Measurements from ENCODE around the gene HEPN1. TPM values are rescaled to one million over a fixed set of nuclear protein-coding genes. Genes with fewer than 3 reads are reported as not detected.

Gene HEPN1
- total and polyA plus RNA-seq, 2 donors (not counting 3 experiments of a cell fraction or from before 2014, with no cell fraction given): not detected

GRCh38 chr11:124951341-124951740, 32.3 kb downstream of the HEPN1 start:
- dilution Hi-C loops (cut with MboI; ENCODE audit: extremely low pct_ligation_motif_present, low sequenced_read_pairs): no loop called here

GRCh38 chr11:124953753-124954589, 34.9 kb downstream of the HEPN1 start, which contains the start of gene CCDC15:
TSS of gene CCDC15 (plus strand) at chr11:124954202. CDS start at chr11:124954733, 531 bp downstream.
- CTCF ChIA-PET: interaction anchor here (1.0 to 3.8 kb wide), 12 partner anchors 12 to 188 kb away, joined by 3 to 40 read pairs (median 4); partner anchors contain the start of genes ROBO3 and ROBO4
- peak within 1 kb of the TSS; percentile 50 for H2AFZ ChIP-seq (ENCODE audit: low read depth, low read length)
- peak; percentile 13 for TF ChIP-seq FOS (IDR thresholded peaks at IDR 0.05; ENCODE audit: borderline replicate concordance, insufficient read depth, low read length)
- no peak for TF ChIP-seq EZH2 (IDR thresholded peaks at IDR 0.05; ENCODE audit: borderline replicate concordance, low read depth, low read length, severe bottlenecking)
- peak; percentile 85 for TF ChIP-seq POLR2AphosphoS5 (IDR thresholded peaks at IDR 0.05; ENCODE audit: insufficient read depth, low read depth, low read length)
- peak; percentile 70 for TF ChIP-seq MYC (IDR thresholded peaks at IDR 0.05; ENCODE audit: low read depth, low read length)
- TF ChIP-seq JUN (IDR thresholded peaks at IDR 0.05; ENCODE audit: borderline replicate concordance, insufficient read depth, insufficient read length, low read depth): no peak
- TF ChIP-seq MAX (IDR thresholded peaks at IDR 0.05; ENCODE audit: insufficient read depth, insufficient read length): peak; percentile 30
- no peak for TF ChIP-seq CTCF (IDR thresholded peaks at IDR 0.05; ENCODE audit: extremely low read depth in 1 of 2, insufficient read depth in 1 of 2, low read depth in 1 of 2, low read length in 2 of 2)
- peak; percentile 93 for TF ChIP-seq POLR2A (IDR thresholded peaks at IDR 0.05; ENCODE audit: low read depth, low read length)
- no peak for TF ChIP-seq GATA2 (IDR thresholded peaks at IDR 0.05; ENCODE audit: insufficient read depth, insufficient read length, low read depth, low read length)
- dilution Hi-C loops (cut with MboI; ENCODE audit: extremely low pct_ligation_motif_present, low sequenced_read_pairs): no loop called here
- peak within 1 kb of the TSS; percentile 74 for H3K9ac ChIP-seq (replicated peaks; ENCODE audit: extremely low read depth, insufficient read depth, low read length)
- FAIRE-seq: peak; percentile 99
- no peaks in the 10 kb centered on the region for H3K36me3 ChIP-seq (ENCODE audit: control insufficient read depth in 2 of 2, extremely low read depth in 1 of 2, insufficient read depth in 2 of 2, low read length in 2 of 2)
- H3K9me1 ChIP-seq (replicated peaks; ENCODE audit: control insufficient read depth, extremely low read depth, insufficient read depth, low read length): no peaks in the 10 kb centered on the region
- H3K9me3 ChIP-seq (replicated peaks; ENCODE audit: control insufficient read depth, insufficient read depth, low read length): no peaks in the 10 kb centered on the region
- H4K20me1 ChIP-seq (replicated peaks; ENCODE audit: control insufficient read depth, extremely low read depth, insufficient read depth, low read length): no peaks in the 10 kb centered on the region
- intact Hi-C loops (cut with micrococcal nuclease): loop anchor here (1.0 to 2.0 kb wide), 6 partner anchors 19 to 78 kb away; no protein-coding TSS in a partner anchor
- H3K27ac ChIP-seq (ENCODE audit: insufficient read depth, low read depth, low read length): peak within 1 kb of the TSS; percentile 72
- peak within 1 kb of the TSS; percentile 14 to 66 (median 57) for H3K4me3 ChIP-seq (replicated peaks in 1 of 3; ENCODE audit: insufficient read depth in 1 of 3, low read depth in 1 of 3, low read length in 3 of 3)
- peak within 1 kb of the TSS; percentile 84 for H3K4me2 ChIP-seq (ENCODE audit: insufficient read depth, low read length)
- POLR2A ChIA-PET: interaction anchor here (0.8 to 3.5 kb wide), 11 partner anchors 12 to 331 kb away, joined by 3 to 36 read pairs (median 5); partner anchors contain the start of gene ROBO4
- DNase-seq (ENCODE audit: low read depth, low spot score): peak; percentile 98
- H3K4me1 ChIP-seq (ENCODE audit: control insufficient read depth, extremely low read depth, insufficient read depth, low read length): peaks cover 13% of the 10 kb centered on the region
- peaks cover 0 to 3% of the 10 kb centered on the region in 2 experiments for H3K27me3 ChIP-seq (ENCODE audit: control insufficient read depth in 2 of 2, insufficient read depth in 2 of 2, low read length in 2 of 2)
- H3K79me2 ChIP-seq (ENCODE audit: control insufficient read depth, insufficient read depth, low read length): no peaks in the 10 kb centered on the region
- BruUV-seq (replicated peaks): TSS peak; percentile 73

More at GRCh38 chr11:124951341-124951740, 32.3 kb downstream of the HEPN1 start:
- no peak for FAIRE-seq
- H2AFZ ChIP-seq (ENCODE audit: low read depth, low read length): no peak overlapping the region
- H3K79me2 ChIP-seq (ENCODE audit: control insufficient read depth, insufficient read depth, low read length): no peaks in the 10 kb centered on the region
- DNase-seq (ENCODE audit: low read depth, low spot score): no peak
- POLR2A ChIA-PET: interaction anchor here (3.5 kb wide), 1 partner anchor 52 kb away, joined by 36 read pairs; the partner anchor contains the start of gene ROBO4
- no peak overlapping the region for H3K27ac ChIP-seq (ENCODE audit: insufficient read depth, low read depth, low read length)
- no peak overlapping the region for H3K9ac ChIP-seq (replicated peaks; ENCODE audit: extremely low read depth, insufficient read depth, low read length)
- H4K20me1 ChIP-seq (replicated peaks; ENCODE audit: control insufficient read depth, extremely low read depth, insufficient read depth, low read length): no peaks in the 10 kb centered on the region
- H3K27me3 ChIP-seq (ENCODE audit: control insufficient read depth in 2 of 2, insufficient read depth in 2 of 2, low read length in 2 of 2): peaks cover 0 to 3% of the 10 kb centered on the region in 2 experiments
- CTCF ChIA-PET: no interaction called here
- TF ChIP-seq MAX (IDR thresholded peaks at IDR 0.05; ENCODE audit: insufficient read depth, insufficient read length): no peak
- TF ChIP-seq FOS (IDR thresholded peaks at IDR 0.05; ENCODE audit: borderline replicate concordance, insufficient read depth, low read length): no peak
- H3K4me2 ChIP-seq (ENCODE audit: insufficient read depth, low read length): no peak overlapping the region
- no peaks in the 10 kb centered on the region for H3K9me1 ChIP-seq (replicated peaks; ENCODE audit: control insufficient read depth, extremely low read depth, insufficient read depth, low read length)
- H3K4me3 ChIP-seq (replicated peaks in 1 of 3; ENCODE audit: insufficient read depth in 1 of 3, low read depth in 1 of 3, low read length in 3 of 3): no peak overlapping the region
- H3K36me3 ChIP-seq (ENCODE audit: control insufficient read depth in 2 of 2, extremely low read depth in 1 of 2, insufficient read depth in 2 of 2, low read length in 2 of 2): no peaks in the 10 kb centered on the region
- no peaks in the 10 kb centered on the region for H3K9me3 ChIP-seq (replicated peaks; ENCODE audit: control insufficient read depth, insufficient read depth, low read length)
- peaks cover 13% of the 10 kb centered on the region for H3K4me1 ChIP-seq (ENCODE audit: control insufficient read depth, extremely low read depth, insufficient read depth, low read length)
- no TSS peak for BruUV-seq (replicated peaks)
- intact Hi-C loops (cut with micrococcal nuclease): no loop called here

Data from endothelial cell of umbilical vein (primary cell).